A549 (cell line): ENCODE results near the gene COL24A1. TPM values are rescaled to one million over a fixed set of nuclear protein-coding genes. Genes with fewer than 3 reads are reported as not detected.

Experiments
- ATAC-seq, 2 experiments: fragments of 200-7000 bp in 1 of 2; fragments of >200 bp in 1 of 2; cut with Nextera tagmentation in 1 of 2; cut with Tn5 transposase in 1 of 2; 3 replicates each; pipeline versions ENCODE4 v1.8.0 to v1.9.1; 2018 to 2020; ENCODE audit warnings: mild to moderate bottlenecking in 1 of 2, moderate library complexity in 1 of 2
- CTCF ChIA-PET: fragments of 300-600 bp; sonication (Branson Sonifier 250); formaldehyde crosslinking; extraction: SDS; loops from one replicate; lab custom pipeline; 2021; ENCODE audit warnings: antibody characterized with exemption, inconsistent platforms; lab: Yijun Ruan, JAX
- POLR2A ChIA-PET: fragments of 350-600 bp; formaldehyde crosslinking; extraction: SDS; loops from one replicate; lab custom pipeline; 2021; ENCODE audit warnings: antibody characterized with exemption, inconsistent platforms; lab: Yijun Ruan, JAX
- DNase-seq, 2 experiments: peaks; one replicate each; pipeline versions ENCODE4 v3.0.0 to v3.0.0-alpha.2; 2011 to 2016; ENCODE audit warnings: low read depth in 1 of 2, low spot score in 1 of 2
- FAIRE-seq: peaks from 2 replicates; lab custom pipeline; 2011; peaks lifted over from hg19 to GRCh38; lab: Jason Lieb, UNC
- H3K27ac ChIP-seq, 2 experiments: fragments of >200 bp; sonication (Bioruptor Twin); formaldehyde crosslinking; 3 replicates each; pipeline ENCODE4 v1.5.1; 2016 to 2017
- H3K4me1 ChIP-seq: fragments of >200 bp; sonication (Bioruptor Twin); formaldehyde crosslinking; 3 replicates; pipeline ENCODE4 v1.6.1; 2016
- H3K4me2 ChIP-seq: fragments of >200 bp; sonication (Bioruptor Twin); formaldehyde crosslinking; 3 replicates; pipeline ENCODE4 v1.6.1; 2016
- H3K4me3 ChIP-seq: fragments of >200 bp; sonication (Bioruptor Twin); formaldehyde crosslinking; 3 replicates; pipeline ENCODE4 v1.5.1; 2016
- H3K9me3 ChIP-seq: fragments of >200 bp; sonication (Bioruptor Twin); formaldehyde crosslinking; 3 replicates; pipeline ENCODE4 v1.6.1; 2016
- CEBPB ChIP-seq, 2 experiments: fragments of >200 bp in 1 of 2; sonication (Bioruptor Twin) in 1 of 2; formaldehyde crosslinking in 1 of 2; IDR thresholded peaks; 2 replicates each; pipeline ENCODE4 v1.6.1; 2012 to 2016
- CTCF ChIP-seq: fragments of >200 bp; sonication (Bioruptor Twin); formaldehyde crosslinking; IDR thresholded peaks from 3 replicates; pipeline ENCODE4 v1.5.1; 2016
- E2F6 ChIP-seq: IDR thresholded peaks from 2 replicates; pipeline ENCODE4 v1.6.1; 2012; ENCODE audit warnings: low read depth, borderline replicate concordance
- EHMT2 ChIP-seq: fragments of 200-600 bp; sonication (generic); IDR thresholded peaks from 2 replicates; pipeline ENCODE4 v1.6.1; 2016; ENCODE audit warnings: antibody characterized with exemption, low read depth, mild to moderate bottlenecking, moderate library complexity
- EP300 ChIP-seq, 2 experiments: fragments of >200 bp; sonication (Bioruptor Twin); formaldehyde crosslinking; IDR thresholded peaks; 2 replicates in 1 of 2; 3 replicates in 1 of 2; pipeline ENCODE4 v1.6.1; 2016 to 2017
- HEYL ChIP-seq: fragments of 250-450 bp; sonication (Bioruptor Pico); IDR thresholded peaks from 2 replicates; pipeline ENCODE4 v1.8.0; 2021; ENCODE audit warnings: mild to moderate bottlenecking, moderate library complexity
- HOXB13 ChIP-seq: fragments of 250-450 bp; sonication (Bioruptor Pico); IDR thresholded peaks from 2 replicates; pipeline ENCODE4 v1.5.0; 2020; ENCODE audit warnings: low read depth, mild to moderate bottlenecking, moderate library complexity
- HOXB5 ChIP-seq: fragments of 250-450 bp; sonication (Bioruptor Pico); IDR thresholded peaks from 2 replicates; pipeline ENCODE4 v1.5.0; 2020; ENCODE audit warnings: mild to moderate bottlenecking, moderate library complexity
- JUN ChIP-seq, 2 experiments: fragments of >200 bp; sonication (Bioruptor Twin); formaldehyde crosslinking; IDR thresholded peaks; 2 replicates in 1 of 2; 3 replicates in 1 of 2; pipeline ENCODE4 v1.6.1; 2016 to 2017
- KDM5A ChIP-seq: fragments of 200-600 bp; sonication (generic); IDR thresholded peaks from 2 replicates; pipeline ENCODE4 v1.6.1; 2016; ENCODE audit warnings: antibody characterized with exemption, mild to moderate bottlenecking
- MYC ChIP-seq: IDR thresholded peaks from 2 replicates; pipeline ENCODE4 v1.6.1; 2012; ENCODE audit warnings: mild to moderate bottlenecking, inconsistent platforms, low read length, improper control_type of control experiment, borderline replicate concordance
- NFE2L2 ChIP-seq: fragments of 150-350 bp; conservative IDR thresholded peaks from 2 replicates; pipeline ENCODE4 v1.6.1; 2014; ENCODE audit warnings: low read length
- NPAS2 ChIP-seq: fragments of 250-450 bp; sonication (Bioruptor Pico); IDR thresholded peaks from 2 replicates; pipeline ENCODE4 v1.8.0; 2022; ENCODE audit warnings: mild to moderate bottlenecking, moderate library complexity, borderline replicate concordance
- PHF8 ChIP-seq: fragments of 200-600 bp; sonication (generic); IDR thresholded peaks from 2 replicates; pipeline ENCODE4 v1.6.1; 2016; ENCODE audit warnings: low read depth, mild to moderate bottlenecking, antibody characterized with exemption, moderate library complexity, borderline replicate concordance
- RAD21 ChIP-seq, 2 experiments: fragments of >200 bp in 1 of 2; sonication (Bioruptor Twin) in 1 of 2; formaldehyde crosslinking in 1 of 2; IDR thresholded peaks in 1 of 2; conservative IDR thresholded peaks in 1 of 2; 2 replicates in 1 of 2; 3 replicates in 1 of 2; pipeline ENCODE4 v1.6.1; 2012 to 2018; ENCODE audit warnings: inconsistent platforms in 1 of 2
- RNF2 ChIP-seq: fragments of 200-600 bp; sonication (generic); IDR thresholded peaks from 2 replicates; pipeline ENCODE4 v1.6.1; 2016; ENCODE audit warnings: low read depth, mild to moderate bottlenecking, antibody characterized with exemption, moderate library complexity, borderline replicate concordance
- SMC3 ChIP-seq: fragments of >200 bp; sonication (Bioruptor Twin); formaldehyde crosslinking; IDR thresholded peaks from 3 replicates; pipeline ENCODE4 v1.6.1; 2018; ENCODE audit warnings: inconsistent platforms
- SREBF2 ChIP-seq: fragments of 450-650 bp; IDR thresholded peaks from 2 replicates; pipeline ENCODE4 v1.6.1; 2014; ENCODE audit warnings: mild to moderate bottlenecking, moderate library complexity
- WGBS: methylation state at CpG from one replicate; pipeline ENCODE4 v1.1.6; 2017; ENCODE audit errors: missing lambda C conversion rate; 5-methylcytosine and 5-hydroxymethylcytosine counted together
- polyA plus RNA-seq, 4 experiments: library from polyadenylated mRNA; depleted of rRNA in 3 of 4; stranded (reverse); fragments of >200 nt; fragmentation: RNase III in 1 of 4; extraction: RNeasy Plus Mini Kit Qiagen cat#74134 plus additional on column Dnase treatment in 1 of 4; gene quantifications; 2 replicates in 3 of 4; 3 replicates in 1 of 4; pipeline ENCODE4 v1.2.3, GENCODE V29; 2011 to 2017

The COL24A1 gene
- polyA plus RNA-seq, 2 of the 4 experiments (the other 2 are of a cell fraction), result 0.03 to 0.13 TPM

- FAIRE-seq (no peak), DNase-seq (peak in 1 of 2 experiments; percentile 45), ATAC-seq (peak; percentile 43 to 61; a peak in 4 of 6 replicates)
- H3K27ac ChIP-seq, result peak overlapping the region; percentile 52 to 65
- ChIA-PET CTCF (interaction anchor here (0.6 to 3.5 kb wide), 49 partner anchors 9 to 666 kb away, joined by 3 to 37 read pairs (median 4); partner anchors contain the start of genes BCL10, C1orf52, CCN1 and DDAH1), POLR2A (interaction anchor here (0.8 to 1.8 kb wide), 3 partner anchors 15 to 112 kb away, joined by 4 to 7 read pairs (median 7); partner anchors contain the start of genes CCN1 and ZNHIT6)
- H3K4me1 ChIP-seq, result peaks cover 22% of the 10 kb centered on the region; the same call in 2 of the 3 replicates
- H3K4me3 ChIP-seq, result no peak overlapping the region
- H3K4me2 ChIP-seq, result peak overlapping the region; percentile 28; the same call in 2 of the 3 replicates
- H3K9me3 ChIP-seq, result no peaks in the 10 kb centered on the region
- TF ChIP-seq HEYL (CRISPR knock-in tag) (no peak), RAD21 (conservative IDR thresholded peaks at IDR 0.05 in 1 of 2, IDR thresholded peaks at IDR 0.05 in 1 of 2) (peak; percentile 65 to 82), E2F6 (no peak), HOXB5 (CRISPR knock-in tag) (no peak), CTCF (peak; percentile 64), SMC3 (peak; percentile 70), MYC (no peak)
- 45% methylated on average over 1 of the region's 1 CpG for WGBS
Observed at GRCh38 chr1:85692730-85693314, 463.8 kb downstream of the COL24A1 start.

- no peak overlapping the region for H3K4me2 ChIP-seq
- ChIA-PET CTCF (no interaction called here), POLR2A (no interaction called here)
- FAIRE-seq (no peak), ATAC-seq (no peak), DNase-seq (no peak)
- H3K9me3 ChIP-seq, result no peaks in the 10 kb centered on the region
- peak overlapping the region in 1 of 2 experiments; percentile 24; a peak in 2 of 6 replicates for H3K27ac ChIP-seq
- WGBS, result 95% methylated on average over 4 of the region's 4 CpGs
- peaks cover 22% of the 10 kb centered on the region; the same call in 2 of the 3 replicates for H3K4me1 ChIP-seq
- TF ChIP-seq SMC3, result no peak
- TF ChIP-seq NPAS2 (CRISPR knock-in tag), result no peak
- no peak for TF ChIP-seq HOXB13 (CRISPR knock-in tag)
- no peak for TF ChIP-seq E2F6
- TF ChIP-seq PHF8, result no peak
- no peak for TF ChIP-seq CEBPB (IDR thresholded peaks at IDR 0.05)
- TF ChIP-seq JUN (IDR thresholded peaks at IDR 0.05), result no peak
- TF ChIP-seq NFE2L2, result no peak
- TF ChIP-seq HOXB5 (CRISPR knock-in tag), result no peak
- no peak for TF ChIP-seq KDM5A
- no peak for TF ChIP-seq RNF2
- no peak for TF ChIP-seq EHMT2
- TF ChIP-seq SREBF2, result no peak
- no peak for TF ChIP-seq EP300 (IDR thresholded peaks at IDR 0.05)
- H3K4me3 ChIP-seq, result no peak overlapping the region
Observed at GRCh38 chr1:85689775-85690404, 466.7 kb downstream of the COL24A1 start.
